SK-N-SH treated with all-trans-retinoic acid at 6 μM for 48 hours (cell line): Measurements from ENCODE around the gene S100A5.
"Not testable (repeated sequence)": the region's sequence is repeated elsewhere in the genome, so short reads cannot be mapped to it uniquely, and the experiment has no call there.

Source experiments
- ARNTL ChIP-seq: fragments of 450-650 bp; formaldehyde crosslinking; IDR thresholded peaks from 2 replicates; pipeline ENCODE4 v1.5.0; 2020; ENCODE audit warnings: low read depth, mild to moderate bottlenecking, moderate library complexity, borderline replicate concordance
- ESRRG ChIP-seq: fragments of 250-450 bp; sonication (Bioruptor Pico); IDR thresholded peaks from 2 replicates; pipeline ENCODE4 v1.6.1; 2021; ENCODE audit warnings: mild to moderate bottlenecking
- OSR1 ChIP-seq: fragments of 250-450 bp; sonication (Bioruptor Pico); IDR thresholded peaks from 2 replicates; pipeline ENCODE4 v1.8.0; 2022; ENCODE audit warnings: moderate library complexity, mild to moderate bottlenecking, inconsistent platforms
- RARB ChIP-seq: fragments of 250-450 bp; sonication (Bioruptor Pico); IDR thresholded peaks from 2 replicates; pipeline ENCODE4 v1.8.0; 2021; ENCODE audit warnings: mild to moderate bottlenecking, moderate library complexity
- TCF4 ChIP-seq: fragments of 250-450 bp; sonication (Bioruptor Pico); IDR thresholded peaks from 2 replicates; pipeline ENCODE4 v1.8.0; 2021; ENCODE audit warnings: mild to moderate bottlenecking, moderate library complexity, borderline replicate concordance
- ZFP3 ChIP-seq: fragments of 250-450 bp; sonication (Bioruptor Pico); IDR thresholded peaks from 2 replicates; pipeline ENCODE4 v1.5.0; 2020; ENCODE audit warnings: mild to moderate bottlenecking, moderate library complexity
- ZFP30 ChIP-seq: fragments of 450-650 bp; formaldehyde crosslinking; IDR thresholded peaks from 2 replicates; pipeline ENCODE4 v1.5.0; 2022; ENCODE audit warnings: mild to moderate bottlenecking, moderate library complexity
- ZNF565 ChIP-seq: fragments of 450-650 bp; formaldehyde crosslinking; conservative IDR thresholded peaks from 2 replicates; pipeline ENCODE4 v1.5.0; 2020; ENCODE audit warnings: low read depth, mild to moderate bottlenecking, moderate library complexity
- ZNF8 ChIP-seq: fragments of 450-650 bp; formaldehyde crosslinking; IDR thresholded peaks from 2 replicates; pipeline ENCODE4 v1.5.0; 2020; ENCODE audit warnings: mild to moderate bottlenecking, moderate library complexity
- TF ChIP-seq, protein P1 (sequence below): fragments of 250-450 bp; sonication (Bioruptor Pico); IDR thresholded peaks from 2 replicates; pipeline ENCODE4 v1.5.1; 2021; ENCODE audit warnings: mild to moderate bottlenecking, moderate library complexity
- TF ChIP-seq, protein P2 (sequence below): fragments of 250-450 bp; sonication (Bioruptor Pico); IDR thresholded peaks from 2 replicates; pipeline ENCODE4 v1.8.0; 2020; ENCODE audit warnings: mild to moderate bottlenecking, moderate library complexity, borderline replicate concordance
- TF ChIP-seq, protein P3 (sequence below): fragments of 250-450 bp; sonication (Bioruptor Pico); IDR thresholded peaks from 2 replicates; pipeline ENCODE4 v1.8.0; 2021; ENCODE audit warnings: low read depth, mild to moderate bottlenecking, moderate library complexity, borderline replicate concordance

DNA sequence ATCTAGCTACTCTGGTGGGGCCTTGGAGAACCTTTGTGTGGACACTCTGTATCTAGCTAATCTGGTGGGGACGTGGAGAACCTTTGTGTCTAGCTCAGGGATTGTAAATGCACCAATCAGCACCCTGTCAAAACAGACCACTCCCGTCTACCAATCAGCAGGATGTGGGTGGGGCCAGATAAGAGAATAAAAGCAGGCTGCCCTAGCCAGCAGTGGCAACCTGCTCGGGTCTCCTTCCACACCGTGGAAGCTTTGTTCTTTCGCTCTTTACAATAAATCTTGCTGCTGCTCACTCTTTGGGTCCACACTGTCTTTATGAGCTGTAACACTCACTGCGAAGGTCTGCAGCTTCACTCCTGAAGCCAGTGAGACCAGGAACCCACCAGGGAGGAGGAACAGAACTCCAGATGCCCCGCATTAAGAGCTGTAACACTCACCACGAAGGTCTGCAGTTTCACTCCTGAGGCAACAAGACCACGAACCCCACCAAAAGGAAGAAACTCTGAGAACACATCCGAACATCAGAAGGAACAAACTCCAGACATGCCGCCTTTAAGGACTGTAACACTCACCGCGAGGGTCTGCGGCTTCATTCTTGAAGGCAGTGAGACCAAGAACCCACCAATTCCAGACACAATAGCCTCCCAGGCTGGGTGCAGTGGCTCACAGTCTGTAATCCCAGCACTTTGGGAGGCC, 18.2 kb downstream of the S100A5 start:
- not testable (repeated sequence) for TF ChIP-seq TCF4, ARNTL, RARB, ZNF565, ESRRG, ZFP30, OSR1, ZNF8, ZFP3 (CRISPR knock-in tag)
- TF ChIP-seq, protein P1, sequence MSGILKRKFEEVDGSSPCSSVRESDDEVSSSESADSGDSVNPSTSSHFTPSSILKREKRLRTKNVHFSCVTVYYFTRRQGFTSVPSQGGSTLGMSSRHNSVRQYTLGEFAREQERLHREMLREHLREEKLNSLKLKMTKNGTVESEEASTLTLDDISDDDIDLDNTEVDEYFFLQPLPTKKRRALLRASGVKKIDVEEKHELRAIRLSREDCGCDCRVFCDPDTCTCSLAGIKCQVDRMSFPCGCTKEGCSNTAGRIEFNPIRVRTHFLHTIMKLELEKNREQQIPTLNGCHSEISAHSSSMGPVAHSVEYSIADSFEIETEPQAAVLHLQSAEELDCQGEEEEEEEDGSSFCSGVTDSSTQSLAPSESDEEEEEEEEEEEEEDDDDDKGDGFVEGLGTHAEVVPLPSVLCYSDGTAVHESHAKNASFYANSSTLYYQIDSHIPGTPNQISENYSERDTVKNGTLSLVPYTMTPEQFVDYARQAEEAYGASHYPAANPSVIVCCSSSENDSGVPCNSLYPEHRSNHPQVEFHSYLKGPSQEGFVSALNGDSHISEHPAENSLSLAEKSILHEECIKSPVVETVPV (CRISPR knock-in tag), result not testable (repeated sequence)
- TF ChIP-seq, protein P2, sequence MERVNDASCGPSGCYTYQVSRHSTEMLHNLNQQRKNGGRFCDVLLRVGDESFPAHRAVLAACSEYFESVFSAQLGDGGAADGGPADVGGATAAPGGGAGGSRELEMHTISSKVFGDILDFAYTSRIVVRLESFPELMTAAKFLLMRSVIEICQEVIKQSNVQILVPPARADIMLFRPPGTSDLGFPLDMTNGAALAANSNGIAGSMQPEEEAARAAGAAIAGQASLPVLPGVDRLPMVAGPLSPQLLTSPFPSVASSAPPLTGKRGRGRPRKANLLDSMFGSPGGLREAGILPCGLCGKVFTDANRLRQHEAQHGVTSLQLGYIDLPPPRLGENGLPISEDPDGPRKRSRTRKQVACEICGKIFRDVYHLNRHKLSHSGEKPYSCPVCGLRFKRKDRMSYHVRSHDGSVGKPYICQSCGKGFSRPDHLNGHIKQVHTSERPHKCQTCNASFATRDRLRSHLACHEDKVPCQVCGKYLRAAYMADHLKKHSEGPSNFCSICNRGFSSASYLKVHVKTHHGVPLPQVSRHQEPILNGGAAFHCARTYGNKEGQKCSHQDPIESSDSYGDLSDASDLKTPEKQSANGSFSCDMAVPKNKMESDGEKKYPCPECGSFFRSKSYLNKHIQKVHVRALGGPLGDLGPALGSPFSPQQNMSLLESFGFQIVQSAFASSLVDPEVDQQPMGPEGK (CRISPR knock-in tag), result not testable (repeated sequence)
- TF ChIP-seq, protein P3, sequence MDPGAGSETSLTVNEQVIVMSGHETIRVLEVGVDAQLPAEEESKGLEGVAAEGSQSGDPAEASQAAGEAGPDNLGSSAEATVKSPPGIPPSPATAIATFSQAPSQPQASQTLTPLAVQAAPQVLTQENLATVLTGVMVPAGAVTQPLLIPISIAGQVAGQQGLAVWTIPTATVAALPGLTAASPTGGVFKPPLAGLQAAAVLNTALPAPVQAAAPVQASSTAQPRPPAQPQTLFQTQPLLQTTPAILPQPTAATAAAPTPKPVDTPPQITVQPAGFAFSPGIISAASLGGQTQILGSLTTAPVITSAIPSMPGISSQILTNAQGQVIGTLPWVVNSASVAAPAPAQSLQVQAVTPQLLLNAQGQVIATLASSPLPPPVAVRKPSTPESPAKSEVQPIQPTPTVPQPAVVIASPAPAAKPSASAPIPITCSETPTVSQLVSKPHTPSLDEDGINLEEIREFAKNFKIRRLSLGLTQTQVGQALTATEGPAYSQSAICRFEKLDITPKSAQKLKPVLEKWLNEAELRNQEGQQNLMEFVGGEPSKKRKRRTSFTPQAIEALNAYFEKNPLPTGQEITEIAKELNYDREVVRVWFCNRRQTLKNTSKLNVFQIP, result not testable (repeated sequence)
